NT2/D1 (cell line): ENCODE data around the gene COL4A5.

Experiments used
- SUZ12 ChIP-seq: IDR thresholded peaks from 2 replicates; pipeline ENCODE4 v1.6.1; 2011; ENCODE audit not compliant: insufficient read length, insufficient read depth; ENCODE audit errors: extremely low read depth
- YY1 ChIP-seq: IDR thresholded peaks from 2 replicates; pipeline ENCODE4 v1.6.1; 2011; ENCODE audit not compliant: insufficient read length, insufficient read depth

- TF ChIP-seq YY1 (no peak), SUZ12 (no peak)
Observed at GRCh38 chrX:108447303-108447702, 7.7 kb downstream of the COL4A5 start.
